ENCODE data around the gene SHC2.

Gene SHC2, protein sequence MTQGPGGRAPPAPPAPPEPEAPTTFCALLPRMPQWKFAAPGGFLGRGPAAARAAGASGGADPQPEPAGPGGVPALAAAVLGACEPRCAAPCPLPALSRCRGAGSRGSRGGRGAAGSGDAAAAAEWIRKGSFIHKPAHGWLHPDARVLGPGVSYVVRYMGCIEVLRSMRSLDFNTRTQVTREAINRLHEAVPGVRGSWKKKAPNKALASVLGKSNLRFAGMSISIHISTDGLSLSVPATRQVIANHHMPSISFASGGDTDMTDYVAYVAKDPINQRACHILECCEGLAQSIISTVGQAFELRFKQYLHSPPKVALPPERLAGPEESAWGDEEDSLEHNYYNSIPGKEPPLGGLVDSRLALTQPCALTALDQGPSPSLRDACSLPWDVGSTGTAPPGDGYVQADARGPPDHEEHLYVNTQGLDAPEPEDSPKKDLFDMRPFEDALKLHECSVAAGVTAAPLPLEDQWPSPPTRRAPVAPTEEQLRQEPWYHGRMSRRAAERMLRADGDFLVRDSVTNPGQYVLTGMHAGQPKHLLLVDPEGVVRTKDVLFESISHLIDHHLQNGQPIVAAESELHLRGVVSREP

DNA sequence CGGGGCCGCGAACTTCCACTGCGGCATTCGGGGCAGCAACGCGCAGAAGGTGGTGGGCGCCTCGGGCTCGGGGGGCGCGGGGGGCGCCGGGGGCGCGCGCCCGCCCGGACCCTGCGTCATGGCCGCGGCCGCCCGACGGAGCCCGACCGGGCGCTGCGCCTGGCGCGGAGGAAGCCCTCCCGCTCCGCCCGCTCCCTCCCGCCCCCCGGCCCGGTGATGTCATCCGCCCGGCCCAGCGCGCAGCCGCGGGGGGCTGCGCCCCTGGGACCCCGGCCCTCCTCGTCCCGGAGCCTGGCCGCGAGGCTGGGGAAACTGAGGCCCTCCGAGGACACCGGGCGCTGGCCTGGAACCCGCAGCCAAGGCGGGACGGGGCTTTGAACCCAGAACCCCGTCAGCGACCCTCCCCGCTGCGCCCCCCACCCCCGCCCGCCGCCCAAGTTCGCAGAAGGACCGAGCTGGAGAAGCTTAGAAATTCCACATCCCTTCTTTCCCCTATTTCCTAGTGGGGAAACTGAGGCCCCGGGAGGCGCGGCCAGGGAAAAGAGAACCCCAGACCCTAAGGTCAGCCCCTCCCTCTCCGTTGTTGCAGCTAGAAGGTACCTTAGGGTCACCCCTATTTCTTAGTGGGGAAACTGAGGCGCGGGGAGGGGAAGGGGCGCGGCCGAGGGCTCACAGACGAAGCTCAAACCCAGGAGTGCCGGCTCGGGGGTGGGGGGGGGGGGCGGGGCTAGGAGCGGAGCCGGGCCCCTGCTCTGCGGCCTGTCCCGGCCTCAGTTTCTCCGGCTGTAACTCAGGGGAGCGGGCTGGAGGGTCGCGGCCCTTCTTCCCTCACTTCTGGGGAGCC is at the start of gene SHC2:
Gene SHC2, minus strand, starts transcription at position 157 of the 844 bp plus-strand sequence. Its CDS starts 37 bp downstream, at position 120.
- peak; percentile 75 for DNase-seq

DNA sequence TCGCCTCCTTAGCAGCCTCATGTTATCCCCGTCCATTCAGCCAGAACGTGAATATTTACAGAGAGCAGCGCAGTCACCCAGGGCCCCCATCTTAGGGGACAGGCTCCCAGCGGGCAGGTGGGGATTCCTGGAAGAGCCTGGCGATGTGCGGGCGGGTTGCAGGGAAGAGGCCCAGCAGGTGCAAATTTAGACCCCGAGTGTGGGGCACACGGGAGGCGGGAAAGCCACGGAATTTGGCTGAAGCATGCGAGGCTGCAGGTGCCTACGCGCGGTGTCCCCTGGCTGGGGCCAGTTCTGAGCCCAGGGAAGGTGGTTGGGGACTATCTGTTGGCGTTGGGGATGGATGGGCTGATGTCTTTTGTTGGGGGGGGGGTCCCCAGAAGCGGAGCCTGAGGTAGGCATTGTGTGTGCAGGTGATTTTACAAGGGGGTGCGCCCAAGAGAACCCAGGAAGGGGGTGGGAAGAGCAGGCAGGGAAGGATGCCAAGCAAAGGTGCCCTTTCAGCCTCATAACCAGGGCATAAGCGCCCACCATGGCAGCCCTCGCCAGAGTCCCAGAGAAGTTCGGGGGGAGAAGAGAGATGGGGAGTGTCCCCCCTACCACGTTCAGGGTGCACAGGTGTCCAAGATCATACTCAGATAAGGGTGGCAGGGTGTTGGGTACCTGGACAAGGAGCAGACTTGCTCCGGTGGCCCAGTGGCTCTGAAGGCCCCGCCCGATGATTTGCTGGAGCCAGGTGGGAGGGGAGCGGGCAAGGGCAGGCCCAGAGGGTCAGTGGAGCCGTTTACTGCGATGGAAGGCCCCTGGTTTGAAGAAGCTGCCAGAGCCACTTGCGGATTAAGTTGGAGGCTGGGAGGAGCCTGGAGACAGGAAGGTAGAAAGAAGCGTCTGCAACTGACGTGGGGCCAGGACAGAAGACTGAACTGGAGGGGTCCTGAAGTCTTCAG is 47.6 kb upstream of the SHC2 start:
- no peak for DNase-seq

DNA sequence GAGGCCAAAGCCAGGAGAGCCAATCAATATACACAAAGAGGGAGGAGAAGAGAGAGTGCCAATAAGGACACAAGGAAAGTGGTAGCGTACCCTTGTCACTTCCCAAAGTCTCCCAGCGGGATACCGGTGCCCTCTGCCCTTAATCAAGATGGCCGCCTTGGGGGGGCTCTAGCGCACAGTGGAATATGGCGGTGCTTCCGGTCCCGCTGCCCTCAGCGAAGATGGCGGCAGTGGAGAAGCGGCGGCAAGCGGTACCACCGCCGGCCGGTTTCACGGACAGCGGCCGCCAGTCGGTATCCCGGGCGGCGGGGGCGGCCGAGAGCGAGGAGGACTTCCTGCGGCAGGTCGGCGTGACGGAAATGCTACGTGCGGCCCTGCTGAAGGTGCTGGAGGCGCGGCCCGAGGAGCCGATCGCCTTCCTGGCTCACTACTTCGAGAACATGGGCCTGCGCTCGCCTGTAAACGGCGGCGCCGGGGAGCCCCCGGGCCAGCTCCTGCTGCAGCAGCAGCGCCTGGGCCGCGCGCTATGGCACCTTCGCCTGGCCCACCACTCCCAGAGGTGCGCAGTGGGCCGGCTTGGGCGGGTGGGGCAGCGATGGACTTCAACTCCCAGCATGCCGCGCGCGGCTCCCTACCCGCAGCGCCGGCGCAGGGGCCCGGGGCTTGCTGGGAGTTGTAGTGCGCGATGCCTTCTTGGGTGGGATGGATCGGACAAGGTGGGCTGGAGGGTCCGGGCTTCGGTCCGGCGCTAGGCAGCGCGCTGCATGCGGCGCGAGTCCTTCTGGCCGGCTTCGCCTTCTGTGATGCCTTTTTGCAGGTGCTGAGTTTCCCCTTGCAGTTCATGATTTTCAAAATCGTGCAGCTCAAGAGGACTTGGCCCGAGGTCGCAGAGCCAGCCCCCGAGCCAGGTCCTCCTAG is 46.7 kb upstream of the SHC2 start, which contains the start of gene TPGS1:
Gene TPGS1, plus strand, starts transcription at position 212 of the 918 bp plus-strand sequence. Its CDS starts 10 bp downstream, at position 222.
- peak; percentile 87 for DNase-seq

DNA sequence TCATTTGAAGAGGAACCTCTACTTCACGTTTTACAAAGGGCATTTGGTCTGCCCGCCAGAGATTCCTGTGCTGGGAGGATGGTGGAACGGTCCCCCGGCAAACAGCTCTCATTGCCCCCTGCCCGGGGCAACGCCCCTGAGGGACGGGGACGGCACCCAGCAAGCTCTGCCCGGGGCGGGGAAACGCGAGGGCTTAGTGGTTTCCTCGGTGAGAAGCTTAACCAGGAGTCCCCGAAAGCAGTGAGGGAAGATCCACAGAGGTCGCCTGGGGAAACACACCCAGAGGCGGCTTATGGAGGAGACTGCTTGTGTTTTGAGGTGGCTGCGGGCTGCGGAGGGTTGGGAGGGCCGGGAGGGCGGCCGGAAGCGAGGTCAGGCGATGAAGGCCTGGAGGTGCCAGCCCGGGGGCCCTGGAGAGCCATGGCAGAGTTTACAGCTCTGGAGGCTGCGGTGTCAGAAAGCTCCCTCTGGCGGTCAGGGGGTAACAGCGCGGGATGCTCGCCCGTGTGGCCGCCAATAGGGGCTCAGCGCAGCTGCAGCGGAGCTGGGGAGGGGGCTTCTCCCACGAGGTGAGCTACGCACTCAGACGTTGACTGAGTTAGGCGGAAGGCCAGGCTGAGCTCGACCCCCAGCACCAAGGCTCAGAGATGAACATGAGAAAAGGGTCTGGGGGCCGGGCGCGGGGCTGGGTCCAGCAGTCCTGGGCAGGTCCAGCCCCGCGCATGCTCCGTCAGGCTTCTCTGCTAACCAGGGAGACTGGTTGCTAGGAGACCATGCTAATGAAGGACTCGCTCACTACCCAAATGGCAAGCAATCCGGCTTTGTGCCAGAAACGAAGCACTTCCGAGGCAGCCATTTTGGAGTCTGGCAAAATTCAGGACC is 45.8 kb upstream of the SHC2 start:
- peak; percentile 100 for DNase-seq

DNA sequence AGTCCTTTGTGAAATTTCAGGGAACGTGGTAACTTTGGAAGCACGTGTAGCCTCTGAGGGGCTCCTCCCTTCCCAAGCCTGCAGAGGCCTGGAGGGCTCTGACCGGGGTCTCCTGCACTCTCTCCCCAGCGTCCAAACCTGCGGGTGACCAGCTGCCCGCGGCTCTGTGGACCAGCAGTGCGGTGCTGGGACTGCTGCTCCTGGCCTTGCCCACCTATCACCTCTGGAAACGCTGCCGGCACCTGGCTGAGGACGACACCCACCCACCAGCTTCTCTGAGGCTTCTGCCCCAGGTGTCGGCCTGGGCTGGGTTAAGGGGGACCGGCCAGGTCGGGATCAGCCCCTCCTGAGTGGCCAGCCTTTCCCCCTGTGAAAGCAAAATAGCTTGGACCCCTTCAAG is 43.8 kb upstream of the SHC2 start:
- no peak for DNase-seq

DNA sequence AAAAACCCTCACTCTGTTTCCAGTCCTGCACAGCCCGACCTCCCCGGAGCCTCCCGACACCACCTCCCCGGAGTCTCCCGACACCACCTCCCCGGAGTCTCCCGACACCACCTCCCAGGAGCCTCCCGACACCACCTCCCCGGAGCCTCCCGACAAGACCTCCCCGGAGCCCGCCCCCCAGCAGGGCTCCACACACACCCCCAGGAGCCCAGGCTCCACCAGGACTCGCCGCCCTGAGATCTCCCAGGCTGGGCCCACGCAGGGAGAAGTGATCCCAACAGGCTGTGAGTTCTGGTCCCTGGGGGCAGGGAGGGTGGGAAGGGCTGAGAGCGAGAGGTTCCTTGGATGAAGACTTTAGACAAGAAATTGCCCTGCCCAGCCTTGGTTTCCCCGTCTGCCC is 40.8 kb upstream of the SHC2 start:
- DNase-seq: no peak

DNA sequence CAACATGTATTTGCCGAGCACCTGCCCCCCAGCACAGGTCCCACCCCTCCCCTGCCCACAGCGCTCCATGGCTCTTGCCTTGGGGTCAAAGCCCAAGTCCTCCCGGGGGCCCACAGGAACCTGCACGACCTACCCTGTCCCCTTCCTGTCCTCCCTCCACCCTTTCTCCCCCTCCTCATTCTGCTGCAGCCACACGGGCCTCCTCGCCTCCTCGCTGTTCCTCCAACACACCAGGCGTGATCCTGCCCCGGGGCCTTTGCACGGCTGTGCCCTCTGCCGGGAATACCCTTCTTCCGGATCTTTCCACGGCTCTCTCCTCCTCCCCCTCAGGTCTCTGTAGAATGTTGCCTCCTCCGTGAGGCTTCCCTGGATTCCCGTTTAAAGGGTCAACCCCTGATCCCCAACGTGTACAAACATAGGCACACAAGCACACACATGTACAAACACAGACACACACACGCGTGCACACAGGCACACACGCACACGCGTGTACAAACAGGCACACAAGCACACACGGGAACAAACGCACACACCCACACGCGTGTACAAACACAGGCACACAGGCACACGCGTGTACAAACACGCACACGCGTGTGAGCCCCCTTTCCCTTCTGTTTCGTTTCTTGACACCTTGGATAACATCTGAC is 38.3 kb upstream of the SHC2 start:
- DNase-seq: no peak

DNA sequence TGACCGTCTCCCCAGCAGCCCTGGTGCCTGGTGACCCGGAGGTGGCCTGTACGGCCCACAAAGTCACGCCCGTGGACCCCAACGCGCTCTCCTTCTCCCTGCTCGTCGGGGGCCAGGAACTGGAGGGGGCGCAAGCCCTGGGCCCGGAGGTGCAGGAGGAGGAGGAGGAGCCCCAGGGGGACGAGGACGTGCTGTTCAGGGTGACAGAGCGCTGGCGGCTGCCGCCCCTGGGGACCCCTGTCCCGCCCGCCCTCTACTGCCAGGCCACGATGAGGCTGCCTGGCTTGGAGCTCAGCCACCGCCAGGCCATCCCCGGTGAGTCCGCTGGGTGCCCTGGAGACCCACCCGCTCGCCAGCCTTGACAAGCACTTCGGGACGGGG is 37.7 kb upstream of the SHC2 start:
- no peak for DNase-seq

DNA sequence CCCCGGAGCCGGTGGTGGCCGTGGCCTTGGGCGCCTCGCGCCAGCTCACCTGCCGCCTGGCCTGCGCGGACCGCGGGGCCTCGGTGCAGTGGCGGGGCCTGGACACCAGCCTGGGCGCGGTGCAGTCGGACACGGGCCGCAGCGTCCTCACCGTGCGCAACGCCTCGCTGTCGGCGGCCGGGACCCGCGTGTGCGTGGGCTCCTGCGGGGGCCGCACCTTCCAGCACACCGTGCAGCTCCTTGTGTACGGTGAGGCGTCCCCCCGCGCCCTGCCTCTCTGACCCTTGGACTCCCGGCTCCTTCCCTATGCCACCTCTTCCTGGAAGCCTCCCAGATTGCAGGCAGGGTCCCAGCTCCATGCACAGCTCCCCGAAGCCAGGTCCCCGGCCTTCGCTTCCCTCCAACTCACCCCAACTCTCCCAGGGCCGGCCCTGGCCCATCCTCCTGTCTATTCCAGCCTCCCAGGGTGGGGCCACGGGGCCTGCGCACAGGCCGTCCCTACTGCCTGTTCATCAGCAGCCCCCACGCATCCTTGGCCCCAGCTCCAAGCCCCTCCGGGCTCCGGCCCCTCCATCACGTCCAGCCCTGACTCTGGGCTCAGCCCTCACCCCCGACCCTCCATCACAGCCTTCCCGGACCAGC is 37.2 kb upstream of the SHC2 start:
- no peak for DNase-seq

DNA sequence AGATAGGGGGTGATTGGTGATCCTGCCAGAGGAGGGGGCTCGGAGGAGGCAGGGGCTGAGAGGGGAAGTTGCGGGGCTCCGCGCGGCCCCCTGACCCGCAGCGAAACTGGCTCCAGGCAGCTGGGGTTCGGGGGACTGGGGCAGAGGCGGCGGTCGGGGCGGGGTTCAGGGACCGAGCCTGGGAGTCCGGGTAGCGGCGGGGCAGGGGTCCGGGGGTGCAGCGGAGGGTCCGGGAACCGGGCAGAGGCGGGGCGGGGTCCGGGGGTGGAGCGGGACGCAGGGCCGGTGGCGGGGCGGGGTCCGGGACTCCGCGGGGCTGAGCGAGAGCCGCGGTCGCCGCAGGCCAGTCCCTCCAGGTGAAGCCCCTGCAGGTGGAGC is 36.6 kb upstream of the SHC2 start:
- DNase-seq: no peak

DNA sequence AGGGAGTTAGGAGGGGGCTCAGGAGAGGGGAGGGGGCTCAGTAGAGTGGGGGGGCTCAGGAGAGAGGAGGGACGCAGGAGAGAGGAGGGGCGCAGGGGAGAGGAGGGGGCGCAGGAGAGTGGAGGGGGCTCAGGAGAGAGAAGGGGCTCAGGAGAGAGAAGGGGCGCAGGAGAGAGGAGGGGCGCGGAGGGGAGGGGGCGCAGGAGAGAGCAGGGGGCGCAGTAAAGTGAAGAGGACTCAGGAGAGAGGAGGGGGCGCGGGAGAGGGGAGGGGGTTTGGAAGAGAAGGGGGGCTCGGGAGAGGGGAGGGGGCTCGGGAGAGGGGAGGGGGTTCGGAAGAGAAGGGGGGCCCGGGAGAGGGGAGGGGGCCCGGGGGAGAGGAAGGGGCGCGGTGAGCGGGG is 36.2 kb upstream of the SHC2 start:
- no peak for DNase-seq

DNA sequence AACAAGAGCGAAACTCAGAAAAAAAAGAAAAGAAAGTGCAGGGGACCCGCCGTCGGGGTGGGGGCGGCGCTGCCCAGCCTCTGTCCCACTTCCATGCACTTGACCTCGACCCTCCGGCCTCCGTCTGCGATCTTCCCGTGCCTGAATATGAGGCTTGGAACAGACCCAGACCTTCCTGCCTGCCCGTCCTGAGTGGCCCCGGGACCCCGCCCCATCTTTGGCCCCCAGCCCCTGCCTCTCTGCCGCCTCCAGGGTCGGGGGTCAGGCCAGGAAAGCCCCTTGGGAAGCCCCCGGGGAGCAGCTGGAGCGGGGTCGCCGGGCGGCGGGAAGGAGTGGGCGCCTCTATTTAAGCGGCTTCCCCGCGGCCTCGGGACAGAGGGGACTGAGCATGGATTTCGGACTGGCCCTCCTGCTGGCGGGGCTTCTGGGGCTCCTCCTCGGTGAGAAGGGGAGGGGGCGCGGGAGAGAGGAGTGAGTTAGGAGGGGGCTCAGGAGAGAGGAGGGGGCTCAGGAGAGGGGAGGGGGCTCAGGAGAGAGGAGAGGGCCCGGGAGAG is 35.4 kb upstream of the SHC2 start, which contains the start of gene MADCAM1:
Gene MADCAM1, plus strand, starts transcription at position 375 of the 554 bp plus-strand sequence. Its CDS starts 14 bp downstream, at position 389.
- DNase-seq: no peak

DNA sequence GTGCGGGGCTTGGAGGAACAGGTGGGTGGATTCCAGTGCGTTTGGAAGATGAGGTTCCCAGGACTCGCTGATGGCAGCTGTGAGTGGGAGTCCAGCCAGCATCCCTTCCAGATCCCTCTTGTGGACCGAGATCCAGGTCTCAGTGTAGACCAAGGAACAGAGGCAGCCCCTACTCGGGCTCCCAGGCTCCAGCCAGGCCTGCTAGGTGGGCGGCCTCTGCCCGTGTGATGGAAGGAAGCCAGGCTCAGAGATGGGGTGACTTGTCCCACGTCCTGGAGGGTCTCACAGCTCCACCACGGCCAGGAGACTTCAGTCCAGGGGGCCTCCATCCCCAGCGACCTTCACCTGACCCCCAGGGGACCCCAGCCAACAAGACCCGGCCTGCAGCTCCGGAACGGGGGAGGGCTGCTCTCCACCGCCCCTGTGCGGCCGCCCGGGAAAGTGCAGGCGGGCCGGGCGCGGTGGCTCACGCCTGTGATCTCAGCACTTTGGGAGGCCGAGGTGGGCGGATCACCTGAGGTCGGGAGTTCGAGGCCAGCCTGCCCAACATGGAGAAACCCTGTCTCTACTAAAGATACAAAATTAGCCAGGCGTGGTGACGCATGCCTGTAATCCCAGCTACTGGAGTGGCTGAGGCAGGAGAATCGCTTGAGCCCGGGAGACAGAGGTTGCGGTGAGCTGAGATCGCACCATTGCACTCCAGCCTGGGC is 34.7 kb upstream of the SHC2 start:
- DNase-seq: peak; percentile 36

DNA sequence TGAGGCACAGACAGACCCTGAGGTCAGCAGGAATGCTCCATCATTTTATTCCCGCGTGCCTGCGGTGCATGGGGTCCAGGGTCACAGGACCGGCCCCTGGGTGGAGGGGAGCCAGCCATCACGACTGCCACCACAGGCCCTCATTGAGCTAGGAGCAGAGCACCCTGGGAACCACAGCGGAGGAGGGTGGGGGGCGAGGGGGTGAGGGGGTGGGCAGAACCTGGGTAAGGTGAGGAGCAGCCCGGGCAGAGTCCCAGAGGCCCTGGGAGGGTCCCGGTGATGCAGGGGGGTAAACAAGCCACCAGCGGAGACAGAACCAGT is 34.2 kb upstream of the SHC2 start:
- no peak for DNase-seq

DNA sequence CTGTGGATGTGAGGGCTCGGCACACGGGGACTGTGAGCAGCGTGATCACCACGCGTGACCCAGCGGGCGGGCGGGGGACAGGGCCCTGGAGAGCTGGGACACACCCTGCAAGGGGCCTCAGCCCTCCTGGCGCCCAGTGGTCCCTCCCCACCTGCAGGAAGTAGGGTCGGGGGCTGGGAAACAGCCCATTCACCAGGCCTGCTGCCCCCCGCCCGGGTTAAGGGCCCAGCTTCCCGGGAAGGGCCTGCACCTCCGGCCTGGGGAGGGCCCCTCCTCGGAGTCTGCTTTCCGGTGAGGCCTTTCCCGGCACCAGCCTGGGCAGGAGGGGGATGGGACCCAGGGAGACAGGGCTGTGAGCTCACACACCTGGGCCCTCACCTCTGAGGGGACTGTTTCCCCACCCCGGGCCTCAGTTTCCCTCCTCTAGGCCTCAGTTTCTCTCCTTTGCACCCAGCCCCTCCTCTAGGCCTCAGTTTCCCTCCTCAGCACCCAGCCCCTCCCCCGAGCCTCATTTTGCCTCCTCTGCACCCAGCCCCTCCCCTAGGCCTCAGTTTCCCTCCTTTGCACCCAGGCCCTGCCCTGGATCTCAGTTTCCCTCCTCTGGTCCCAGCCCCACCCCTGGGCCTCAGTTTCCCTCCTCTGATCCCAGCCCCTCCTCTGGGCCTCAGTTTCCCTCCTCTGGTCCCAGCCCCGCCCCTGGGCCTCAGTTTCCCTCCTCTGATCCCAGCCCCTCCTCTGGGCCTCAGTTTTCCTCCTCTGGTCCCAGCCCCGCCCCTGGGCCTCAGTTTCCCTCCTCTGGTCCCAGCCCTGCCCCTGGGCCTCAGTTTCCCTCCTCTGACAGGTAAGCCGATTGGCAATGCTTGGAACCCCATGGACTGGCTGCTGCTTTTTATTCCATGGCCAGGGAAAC is 33.6 kb upstream of the SHC2 start:
- DNase-seq: no peak

DNA sequence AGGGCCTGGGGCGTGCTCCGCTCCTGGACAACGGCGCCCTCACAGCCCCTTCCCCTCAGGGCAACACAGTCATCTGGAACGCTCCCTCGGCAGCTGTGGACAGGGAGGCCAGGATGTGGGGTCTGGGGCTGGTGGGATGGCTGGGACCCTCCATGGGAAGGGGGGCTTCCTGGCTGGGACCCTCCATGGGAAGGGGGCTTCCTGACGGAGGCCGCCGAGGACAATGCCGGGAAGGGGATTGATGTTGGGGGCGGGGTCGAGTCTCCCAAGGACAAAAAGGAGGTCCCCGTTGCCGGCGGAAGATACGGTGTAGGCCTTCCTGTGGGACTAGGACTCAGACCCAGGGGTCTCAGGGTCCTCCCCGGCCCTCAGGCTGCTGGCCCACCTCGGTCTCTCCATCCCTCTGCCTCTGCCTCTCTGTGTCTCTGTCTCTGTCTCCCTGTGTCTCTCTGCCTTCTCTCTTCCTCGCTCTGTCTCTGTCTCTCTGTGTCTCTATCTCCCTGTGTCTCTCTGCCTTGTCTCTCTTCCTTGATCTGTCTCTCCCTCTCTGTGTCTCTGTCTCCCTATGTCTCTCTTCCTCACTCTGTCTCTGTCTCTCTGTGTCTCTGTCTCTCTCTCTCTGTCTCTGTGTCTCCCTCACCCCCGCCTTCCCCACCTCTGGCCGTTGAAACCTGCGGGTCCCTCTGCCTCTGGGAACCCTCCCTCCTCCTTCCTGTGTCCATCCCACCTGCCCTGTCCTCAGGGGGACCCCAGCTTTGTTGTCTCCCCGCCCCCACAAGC is 32.7 kb upstream of the SHC2 start:
- DNase-seq: no peak
